ENCODE data around the gene TACO1.
A peak's percentile ranks its signal among the peaks of the same experiment; 100 is the strongest.

The TACO1 gene

GRCh38 chr17:63600569-63601438 lies at the start of gene TACO1:
TACO1 (plus strand) TSS chr17:63600895; CDS start chr17:63601084, 189 bp downstream.
- DNase-seq, result peak; percentile 86

GRCh38 chr17:63552211-63552610 lies 48.5 kb upstream of the TACO1 start:
- peak; percentile 19 for DNase-seq

- DNase-seq, result no peak
Observed at GRCh38 chr17:63555500-63556156, 45.1 kb upstream of the TACO1 start.

GRCh38 chr17:63557416-63557815 lies 43.3 kb upstream of the TACO1 start:
- DNase-seq, result no peak

GRCh38 chr17:63558441-63558840 lies 42.3 kb upstream of the TACO1 start:
- DNase-seq, result no peak

- no peak for DNase-seq
Observed at GRCh38 chr17:63561819-63562218, 38.9 kb upstream of the TACO1 start.

GRCh38 chr17:63563339-63563738 lies 37.4 kb upstream of the TACO1 start:
- DNase-seq, result no peak

- no peak for DNase-seq
Observed at GRCh38 chr17:63564562-63564961, 36.1 kb upstream of the TACO1 start.

- DNase-seq, result no peak
Observed at GRCh38 chr17:63567229-63567628, 33.5 kb upstream of the TACO1 start.

GRCh38 chr17:63568563-63568962 lies 32.1 kb upstream of the TACO1 start:
- no peak for DNase-seq

GRCh38 chr17:63571632-63572310 lies 28.9 kb upstream of the TACO1 start:
- DNase-seq, result peak; percentile 87

GRCh38 chr17:63573634-63574033 lies 27.1 kb upstream of the TACO1 start:
- no peak for DNase-seq

GRCh38 chr17:63578027-63578768 lies 22.5 kb upstream of the TACO1 start:
- no peak for DNase-seq

GRCh38 chr17:63578769-63579111 lies 22.0 kb upstream of the TACO1 start:
- no peak for DNase-seq

GRCh38 chr17:63579633-63580032 lies 21.1 kb upstream of the TACO1 start:
- no peak for DNase-seq

- DNase-seq, result no peak
Observed at GRCh38 chr17:63587770-63588169, 12.9 kb upstream of the TACO1 start.

GRCh38 chr17:63588797-63589196 lies 11.9 kb upstream of the TACO1 start:
- no peak for DNase-seq

- no peak for DNase-seq
Observed at GRCh38 chr17:63589646-63590045, 11.0 kb upstream of the TACO1 start.

GRCh38 chr17:63592797-63593196 lies 7.9 kb upstream of the TACO1 start:
- DNase-seq, result no peak

- no peak for DNase-seq
Observed at GRCh38 chr17:63595132-63595531, 5.6 kb upstream of the TACO1 start.

GRCh38 chr17:63596856-63597586 lies 3.7 kb upstream of the TACO1 start:
- no peak for DNase-seq

- DNase-seq, result no peak
Observed at GRCh38 chr17:63598281-63598680, 2.4 kb upstream of the TACO1 start.

All from EL (cell line).